ENCODE data around the gene SLC5A10.

The SLC5A10 gene

DNA sequence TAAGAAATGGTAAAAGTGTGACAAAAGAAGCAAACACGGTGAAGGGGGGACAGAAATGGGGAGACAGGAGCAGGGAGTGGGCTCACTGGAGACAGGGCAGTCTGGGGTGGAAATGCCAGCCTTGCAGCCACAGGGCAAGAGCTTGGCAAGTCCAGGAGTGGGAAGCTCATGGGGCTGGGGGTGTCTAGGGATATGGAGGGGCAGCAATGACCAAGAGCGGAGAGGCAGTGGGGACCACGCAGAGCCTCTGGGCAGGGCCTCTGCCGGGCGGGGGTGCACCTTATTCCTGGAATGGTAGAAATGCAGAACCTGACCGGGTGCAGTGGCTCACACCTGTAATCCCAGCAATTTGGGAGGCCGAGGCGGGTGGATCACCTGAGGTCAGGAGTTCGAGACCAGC lies 12.6 kb downstream of the SLC5A10 start:
- DNase-seq (ENCODE audit: low read depth in 2 of 2): no peak

DNA sequence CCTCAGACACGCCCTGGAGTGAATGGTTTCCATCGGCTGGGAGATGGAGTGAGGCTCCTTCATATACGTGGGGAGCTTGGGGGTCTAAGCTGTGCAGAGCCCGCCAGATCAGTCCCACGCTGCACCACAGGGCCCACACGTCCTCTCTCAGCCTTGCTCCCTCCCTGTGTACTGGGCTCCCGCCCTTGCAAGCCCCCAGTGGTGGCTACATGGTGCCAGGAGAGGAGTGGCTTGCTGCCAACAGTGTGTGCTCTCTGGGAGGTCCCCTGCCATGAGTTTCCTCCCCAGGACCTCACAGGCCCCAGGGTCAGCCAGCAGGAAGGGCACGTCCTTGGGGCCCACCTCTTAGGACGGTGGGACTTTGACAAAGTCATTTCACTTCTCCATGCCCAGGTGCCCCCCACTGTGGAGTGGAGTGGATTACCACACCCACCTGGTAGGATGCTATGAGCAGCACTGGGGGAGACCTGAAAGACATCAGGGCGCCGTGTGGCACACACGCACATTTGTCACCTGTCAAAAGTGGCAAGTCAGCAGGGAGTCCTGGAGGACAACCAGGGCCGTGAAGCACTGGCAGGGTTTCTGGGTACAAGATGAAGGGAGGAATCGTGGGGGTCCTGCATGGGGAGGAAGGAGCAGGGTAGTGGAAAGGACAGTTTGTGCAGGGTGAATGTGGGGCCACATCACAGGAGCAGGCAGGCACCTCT lies 13.7 kb downstream of the SLC5A10 start:
- no peak for DNase-seq (ENCODE audit: low read depth in 2 of 2)

DNA sequence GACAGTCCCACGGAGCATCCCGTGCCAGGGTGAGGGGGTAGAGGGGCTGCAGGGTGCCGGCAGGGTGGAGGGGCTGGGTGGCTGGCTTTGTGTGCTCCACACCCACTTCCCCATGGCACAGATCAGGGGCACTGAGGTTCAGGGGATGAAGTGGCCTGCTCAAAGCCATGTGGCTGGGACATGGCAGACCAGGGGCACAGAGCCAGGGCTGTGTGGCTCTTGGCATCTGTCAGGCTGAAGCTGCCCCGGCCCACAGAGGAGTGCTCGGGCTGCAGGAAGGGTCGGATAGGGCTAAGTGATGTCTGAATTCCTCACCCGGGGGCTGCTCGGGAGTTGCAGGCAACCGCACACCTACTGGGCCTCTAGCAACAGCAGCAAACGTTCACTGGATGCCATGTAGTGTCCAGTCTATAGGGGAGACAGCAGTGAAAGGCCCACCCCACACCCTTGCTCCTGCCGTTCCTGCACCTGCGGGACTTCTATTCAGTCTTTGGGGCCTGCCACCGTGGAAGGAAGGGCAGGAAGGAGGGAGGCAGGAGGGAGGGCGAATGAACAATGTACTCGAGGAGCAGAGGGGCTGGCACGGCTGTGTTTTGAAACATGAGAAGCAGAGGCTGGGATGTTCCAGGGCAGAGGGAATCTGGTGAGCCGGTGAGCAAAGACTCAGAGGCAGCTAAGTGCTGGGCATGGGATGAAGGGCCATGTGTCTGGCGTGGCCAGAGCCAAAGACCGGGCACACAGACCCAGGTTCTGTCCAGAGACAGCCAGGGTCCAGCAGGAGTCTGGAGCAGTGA lies 15.1 kb downstream of the SLC5A10 start:
- no peak for DNase-seq (ENCODE audit: low read depth in 2 of 2)

DNA sequence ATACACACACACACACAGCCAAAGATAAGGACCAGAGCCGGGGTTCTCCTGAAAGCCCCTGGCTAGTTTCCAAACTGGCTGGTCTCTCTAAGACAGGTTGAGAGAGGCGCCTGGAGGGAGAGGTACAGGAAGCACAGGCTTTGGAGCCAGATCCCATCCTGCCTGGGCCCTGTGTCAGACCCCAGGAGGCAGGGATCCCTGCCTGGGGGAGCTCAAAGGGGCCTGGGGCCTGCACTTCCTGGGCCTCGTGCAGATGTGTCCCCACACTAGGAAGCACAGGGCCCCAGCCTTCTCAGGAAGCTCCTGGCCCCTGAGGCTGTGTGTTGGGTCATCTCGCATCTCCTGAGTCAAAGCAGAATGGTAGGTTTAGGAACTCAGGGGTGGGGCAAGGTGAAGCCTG lies 16.0 kb downstream of the SLC5A10 start:
- no peak for DNase-seq (ENCODE audit: low read depth in 2 of 2)

DNA sequence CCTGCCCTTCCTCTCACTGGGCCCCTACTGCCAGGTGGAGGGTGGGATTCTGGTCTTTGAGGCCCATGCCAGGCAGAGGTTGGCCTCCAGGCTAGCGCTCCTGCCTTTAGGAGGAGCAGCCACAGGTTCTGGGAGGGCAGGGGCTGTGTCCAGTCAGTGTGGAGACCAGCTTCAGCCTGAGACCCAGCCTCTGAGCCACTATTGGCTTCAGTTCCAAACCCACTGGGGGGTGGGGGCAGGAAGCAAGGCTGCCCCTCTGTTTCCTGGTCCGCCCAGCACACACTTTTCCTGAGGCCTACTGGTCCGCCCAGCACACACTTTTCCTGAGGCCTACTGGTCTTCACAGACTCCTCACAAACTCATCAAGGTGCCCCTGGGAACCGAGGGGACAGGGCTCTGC lies 16.4 kb downstream of the SLC5A10 start:
- DNase-seq (ENCODE audit: low read depth in 2 of 2): no peak

DNA sequence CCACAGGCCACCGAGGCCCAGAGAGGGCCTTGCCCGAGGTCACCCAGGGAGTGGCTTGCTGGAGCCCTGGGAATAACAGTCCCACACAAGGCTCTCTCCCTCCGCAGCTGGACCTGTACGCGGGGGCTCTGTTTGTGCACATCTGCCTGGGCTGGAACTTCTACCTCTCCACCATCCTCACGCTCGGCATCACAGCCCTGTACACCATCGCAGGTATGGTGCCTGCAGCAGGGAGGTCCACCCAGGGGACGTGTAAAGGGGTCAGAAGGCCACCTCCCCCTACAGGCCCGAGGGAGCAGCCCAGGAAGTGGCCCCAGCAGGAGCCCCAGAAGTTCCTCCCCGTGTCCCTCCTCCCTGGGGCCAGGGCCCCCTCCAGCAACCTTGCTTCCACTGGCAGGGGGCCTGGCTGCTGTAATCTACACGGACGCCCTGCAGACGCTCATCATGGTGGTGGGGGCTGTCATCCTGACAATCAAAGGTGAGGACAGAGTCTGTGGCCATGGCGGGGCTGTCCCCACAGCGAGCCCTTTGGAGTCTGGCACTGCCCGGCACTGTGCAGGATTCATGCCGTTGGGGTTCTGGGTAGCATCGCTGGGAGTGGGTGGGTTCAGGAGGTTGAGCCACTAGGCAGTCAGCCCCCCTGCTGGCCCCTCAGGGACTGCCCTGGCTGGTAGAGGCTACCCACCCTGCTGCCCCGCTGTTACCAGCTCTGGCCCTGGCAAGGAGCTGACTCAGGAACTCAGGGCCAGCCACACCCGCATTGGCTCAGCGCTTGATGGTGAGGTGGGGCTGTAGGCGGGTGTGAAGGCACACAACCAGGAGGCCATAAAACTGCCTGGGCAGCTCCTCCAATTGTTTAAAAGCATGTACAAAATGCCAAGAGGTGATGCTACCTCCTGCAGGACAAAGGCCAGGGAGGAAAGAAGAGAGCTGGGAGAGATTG lies 17.3 kb downstream of the SLC5A10 start:
- DNase-seq (ENCODE audit: low read depth in 2 of 2): no peak

DNA sequence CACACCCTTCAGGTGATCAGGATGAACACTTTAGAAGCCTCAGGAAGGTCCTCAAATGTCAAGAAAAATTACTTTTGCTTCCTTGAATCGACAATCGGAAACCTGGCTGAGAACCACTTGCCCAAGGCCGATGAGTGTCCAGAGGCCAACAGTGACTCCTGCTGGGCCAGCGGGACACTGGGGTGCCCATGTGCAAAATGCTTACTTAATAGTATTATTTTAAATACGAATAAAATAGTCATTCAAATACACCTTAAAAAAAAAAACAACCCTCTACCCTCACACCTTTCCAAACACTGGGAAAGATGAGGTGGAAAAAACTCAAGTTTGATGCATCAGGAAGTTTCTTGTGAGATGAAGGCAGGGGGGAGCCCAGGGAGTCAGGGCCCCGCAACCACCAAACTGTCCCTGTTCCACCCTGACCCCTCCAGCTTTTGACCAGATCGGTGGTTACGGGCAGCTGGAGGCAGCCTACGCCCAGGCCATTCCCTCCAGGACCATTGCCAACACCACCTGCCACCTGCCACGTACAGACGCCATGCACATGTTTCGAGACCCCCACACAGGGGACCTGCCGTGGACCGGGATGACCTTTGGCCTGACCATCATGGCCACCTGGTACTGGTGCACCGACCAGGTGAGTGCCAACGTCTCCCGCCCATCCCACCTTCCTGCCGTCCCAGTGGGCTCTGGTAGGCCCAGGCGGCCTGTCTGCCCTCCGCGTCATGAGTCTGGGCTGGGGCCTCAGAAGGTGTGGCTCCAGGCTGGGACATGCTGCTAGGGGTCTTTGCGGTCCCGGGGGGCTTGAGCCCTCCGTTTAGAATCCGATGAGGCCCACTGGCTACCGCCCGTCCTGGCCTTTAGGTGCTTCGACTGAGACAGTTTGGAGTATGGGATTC lies 18.9 kb downstream of the SLC5A10 start:
- no peak for DNase-seq (ENCODE audit: low read depth in 2 of 2)

DNA sequence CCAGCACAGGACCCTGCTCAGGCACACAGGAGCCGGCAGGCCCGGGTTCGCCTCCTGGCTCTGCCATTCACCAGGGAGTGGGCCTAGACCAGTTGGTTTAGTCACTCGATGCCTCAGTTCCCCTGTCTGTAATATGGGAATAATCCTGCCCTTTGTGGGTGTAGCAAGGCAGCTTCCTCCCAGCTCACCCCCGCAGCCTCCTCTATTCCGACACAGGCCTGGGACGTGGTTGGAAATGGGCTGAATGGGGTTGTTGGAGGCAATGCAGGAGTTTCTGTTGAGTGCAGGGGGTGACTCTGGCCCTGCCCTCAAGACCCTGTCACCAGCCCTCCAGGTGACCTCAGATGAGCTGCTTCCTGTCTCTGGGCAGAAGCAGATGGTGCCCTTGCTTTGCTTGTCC lies 19.8 kb downstream of the SLC5A10 start:
- no peak for DNase-seq (ENCODE audit: low read depth in 2 of 2)

DNA sequence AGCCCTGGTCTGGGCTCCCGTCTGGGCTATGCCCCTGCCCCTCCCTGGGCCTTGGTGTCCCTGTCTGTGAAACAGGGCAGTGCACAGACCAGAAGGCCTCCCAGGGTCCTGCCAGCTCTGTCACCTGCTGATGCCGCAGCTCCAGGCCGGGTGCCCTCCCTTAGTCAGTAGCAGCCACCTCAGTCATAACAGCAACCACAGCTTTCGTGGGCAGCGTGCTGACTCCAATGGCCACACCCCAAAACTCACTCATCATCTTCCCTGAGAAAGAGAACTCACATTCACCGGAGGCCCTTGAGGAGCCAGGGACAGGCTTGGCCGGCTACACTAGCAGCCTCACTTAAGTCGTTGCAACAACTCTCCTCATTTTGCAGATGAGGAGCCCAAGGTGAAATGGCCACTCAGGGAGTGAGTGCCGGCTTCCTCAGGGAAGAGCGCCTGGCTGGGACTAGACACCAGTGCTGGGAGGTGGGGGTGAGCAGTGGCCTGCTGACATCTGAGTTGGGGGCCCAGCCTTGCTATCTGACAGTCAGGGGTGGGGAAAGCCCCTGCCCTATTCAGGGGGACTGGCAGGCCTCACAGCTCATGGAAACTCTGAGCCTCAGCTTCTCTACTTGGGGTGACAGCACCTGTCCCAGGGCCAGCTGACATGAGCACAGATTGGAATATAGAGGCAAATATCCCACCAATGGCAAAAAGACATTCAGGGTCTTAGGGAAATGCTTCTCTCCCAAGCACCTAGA lies 22.6 kb downstream of the SLC5A10 start:
- DNase-seq (ENCODE audit: low read depth in 2 of 2): no peak

DNA sequence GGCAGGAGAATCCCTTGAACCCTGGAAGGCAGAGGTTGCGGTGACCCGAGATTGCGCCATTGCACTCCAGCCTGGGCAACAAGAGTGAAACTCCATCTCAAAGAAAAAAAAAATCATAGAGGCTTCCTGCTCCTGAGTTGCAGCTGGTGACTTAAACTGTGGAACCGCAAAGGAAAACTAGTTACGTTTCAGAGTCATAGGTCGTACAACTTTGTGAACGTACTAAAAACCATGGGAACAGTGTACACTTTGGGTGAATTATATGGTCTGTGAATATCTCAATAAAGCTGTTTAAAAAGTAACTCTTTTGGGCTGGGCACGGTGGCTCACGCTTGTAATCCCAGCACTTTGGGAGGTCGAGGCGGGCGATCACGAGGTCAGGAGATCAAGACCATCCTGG lies 23.6 kb downstream of the SLC5A10 start:
- no peak for DNase-seq (ENCODE audit: low read depth in 2 of 2)

DNA sequence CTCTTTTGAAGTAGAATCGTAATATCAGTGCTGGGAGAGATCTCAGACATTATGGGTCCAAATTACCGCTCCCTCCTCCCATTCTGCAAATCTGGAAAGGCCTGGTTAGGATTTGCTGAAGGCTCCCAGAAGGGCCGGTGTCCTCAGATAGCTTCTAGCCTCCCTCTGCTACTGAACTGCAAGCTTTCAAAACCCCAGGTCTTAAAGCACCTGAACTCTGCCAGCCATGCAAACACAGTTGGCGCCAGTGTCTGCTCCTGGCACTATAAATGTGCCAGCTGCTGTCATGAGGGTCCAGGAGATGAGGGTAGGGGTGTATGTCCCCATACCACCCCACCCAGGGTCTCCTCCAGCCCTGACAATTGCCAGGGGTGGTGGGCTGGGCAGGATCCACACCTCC lies 24.2 kb downstream of the SLC5A10 start:
- DNase-seq (ENCODE audit: low read depth in 2 of 2): no peak

DNA sequence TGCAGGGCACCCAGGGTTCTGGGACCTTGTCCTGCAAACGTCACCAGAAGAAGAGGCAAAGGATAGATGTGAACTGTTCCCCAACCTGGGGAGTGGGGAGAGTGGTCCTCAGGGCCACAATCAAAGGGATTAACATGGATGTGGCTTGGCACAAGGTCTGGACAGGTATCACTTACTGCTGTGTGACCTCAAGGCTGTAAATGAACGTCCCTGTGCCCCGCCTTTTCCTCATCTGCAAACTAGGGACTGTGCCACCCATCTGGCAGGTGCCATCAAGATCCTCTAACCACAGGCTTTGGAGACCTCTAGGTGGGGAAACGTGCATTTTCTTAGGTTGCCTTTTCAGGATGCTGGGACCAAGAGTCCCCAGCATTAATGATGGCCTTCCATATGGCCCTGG lies 25.1 kb downstream of the SLC5A10 start:
- no peak for DNase-seq (ENCODE audit: low read depth in 2 of 2)

DNA sequence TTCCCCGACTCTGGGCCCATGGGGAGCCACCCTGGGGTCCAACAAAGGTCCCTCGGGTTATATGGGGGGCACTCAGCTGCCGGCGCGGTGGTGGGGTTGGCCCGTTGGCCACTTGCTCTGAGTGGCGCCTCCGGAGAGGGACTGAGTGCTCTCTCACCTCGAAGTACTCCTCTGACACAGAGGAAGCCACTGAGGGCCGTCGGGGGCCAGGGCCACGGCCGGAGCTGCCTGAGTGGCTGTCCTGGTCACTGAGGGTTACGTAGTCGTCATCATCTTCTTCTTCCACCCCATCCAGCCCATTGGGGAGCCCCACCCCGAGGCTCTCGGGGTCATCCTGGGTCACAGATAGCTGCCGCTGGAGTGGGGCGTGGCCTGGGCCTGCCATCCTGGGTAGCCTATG lies 25.7 kb downstream of the SLC5A10 start:
- no peak for DNase-seq (ENCODE audit: low read depth in 2 of 2)

DNA sequence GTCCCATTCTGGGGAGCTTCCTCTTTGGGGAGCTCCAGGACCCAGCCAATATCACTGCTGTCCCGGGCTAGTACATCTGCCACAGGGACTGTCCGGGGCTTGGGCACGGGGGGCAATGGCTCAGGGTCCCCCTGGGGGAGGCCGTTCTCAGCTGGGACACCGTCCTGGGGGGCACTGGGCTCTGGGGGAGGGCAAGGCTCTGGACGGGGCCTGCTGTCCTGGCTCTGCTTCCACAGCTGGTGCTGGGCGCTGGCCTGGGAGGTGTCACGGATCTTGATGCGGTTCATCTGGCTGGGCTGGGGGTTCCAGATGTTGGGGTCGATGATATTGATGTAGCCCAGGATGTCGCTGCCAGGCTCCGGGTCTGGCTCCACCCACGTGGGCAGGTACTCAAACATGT lies 26.1 kb downstream of the SLC5A10 start:
- no peak for DNase-seq (ENCODE audit: low read depth in 2 of 2)

DNA sequence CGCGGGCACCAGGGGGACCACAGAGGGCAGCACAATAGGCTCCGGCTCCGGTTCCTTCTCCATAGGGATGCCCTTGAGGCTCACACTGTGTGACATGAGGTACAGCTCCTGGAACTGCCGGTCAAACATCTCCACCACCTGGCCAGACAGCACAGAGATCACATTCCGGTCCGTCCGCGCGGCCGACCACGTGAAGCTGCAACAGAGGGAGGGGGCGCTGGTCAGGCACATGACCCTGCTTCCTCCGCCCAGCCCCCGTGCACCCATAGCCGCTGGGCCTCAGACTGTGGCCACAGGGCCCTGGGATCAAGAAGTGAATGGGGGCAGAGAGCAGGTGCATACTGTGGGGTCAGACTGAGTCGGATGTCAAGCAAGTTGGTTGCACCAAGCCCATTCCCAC lies 26.7 kb downstream of the SLC5A10 start:
- DNase-seq (ENCODE audit: low read depth in 2 of 2): no peak

DNA sequence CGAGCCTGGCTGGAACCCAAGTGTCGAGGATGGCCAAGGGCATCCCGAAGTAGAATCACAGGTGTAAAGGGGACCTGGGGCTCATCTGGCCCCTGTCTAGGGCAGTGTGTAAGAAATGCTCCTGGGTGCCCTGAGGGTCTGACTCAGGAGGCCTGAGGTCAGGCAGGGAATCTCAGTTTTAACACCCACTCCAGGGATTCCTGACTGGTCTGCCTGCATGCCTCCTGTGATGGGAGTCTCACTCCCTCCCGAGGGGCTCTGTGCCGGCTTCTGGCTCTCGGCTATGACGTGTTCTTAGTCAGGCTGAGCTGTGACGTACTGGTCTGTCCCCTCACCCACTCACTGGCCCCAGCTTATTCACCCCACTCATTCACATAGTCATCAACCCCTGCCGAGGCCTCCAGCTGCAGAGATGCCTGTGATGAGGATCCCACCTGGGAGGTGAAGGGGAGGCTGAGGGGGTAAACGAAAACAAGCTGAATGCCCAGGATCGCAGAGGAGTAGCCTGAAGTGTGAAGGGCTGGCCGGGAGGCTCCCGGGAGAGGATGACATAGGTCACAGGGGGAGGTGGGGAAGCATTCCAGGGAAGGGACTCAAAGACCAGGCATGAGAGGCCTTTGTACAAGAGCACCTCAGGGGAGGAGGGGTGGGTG lies 28.8 kb downstream of the SLC5A10 start:
- DNase-seq (ENCODE audit: low read depth in 2 of 2): no peak

DNA sequence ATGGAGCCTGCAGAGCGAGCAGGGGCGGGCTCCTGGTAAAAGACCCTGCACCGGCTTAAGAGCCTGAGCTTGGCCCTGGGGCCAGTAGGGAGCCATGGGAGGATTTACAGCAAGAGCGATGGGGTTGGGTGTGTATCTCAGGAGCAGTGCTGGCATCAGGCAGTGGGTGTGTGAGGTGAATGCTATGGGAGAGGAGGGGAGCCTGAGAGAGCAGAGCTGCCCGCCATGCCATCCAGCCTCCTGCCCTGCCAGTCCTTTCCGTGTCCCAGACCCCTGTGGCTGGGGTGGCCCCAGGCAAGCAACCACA lies 29.3 kb downstream of the SLC5A10 start:
- DNase-seq (ENCODE audit: low read depth in 2 of 2): no peak

DNA sequence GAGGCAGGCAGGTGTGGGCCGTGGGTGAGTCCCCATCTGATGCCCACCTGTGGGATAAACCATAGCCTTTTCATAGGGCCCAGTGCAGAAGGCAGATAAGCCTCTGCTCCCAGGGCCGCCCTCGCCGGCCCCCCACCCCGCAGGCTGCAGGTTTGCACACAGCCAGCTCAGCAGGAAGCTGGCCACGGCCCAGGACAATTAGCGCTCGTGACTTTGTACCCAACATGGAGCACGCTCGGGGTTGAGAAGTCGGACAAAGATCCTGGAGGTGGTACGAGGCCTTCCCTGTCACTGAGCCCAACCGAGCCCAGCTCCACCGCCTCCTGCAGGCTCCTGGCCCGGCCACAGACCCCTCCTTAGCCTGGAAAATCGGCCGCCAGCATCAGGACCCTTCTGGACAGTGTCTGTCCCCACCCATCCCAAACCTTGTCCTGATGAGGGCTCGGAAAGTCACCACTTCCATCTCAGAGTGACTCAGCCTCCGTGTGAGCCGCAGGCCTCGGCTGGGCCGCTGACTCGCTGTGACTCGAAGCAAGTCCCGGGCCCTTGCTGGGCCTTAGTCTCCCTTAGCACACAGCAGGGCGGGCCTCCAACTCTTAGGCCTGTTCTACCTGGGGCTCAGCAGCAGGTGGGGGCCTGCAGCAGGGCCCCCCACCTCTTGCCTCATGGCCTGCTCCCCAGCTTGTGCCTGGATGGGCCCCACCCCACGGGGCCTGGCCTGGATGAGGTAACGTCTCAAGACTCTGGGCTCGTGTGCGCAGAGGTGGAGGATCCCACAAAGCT lies 29.9 kb downstream of the SLC5A10 start:
- DNase-seq (ENCODE audit: low read depth in 2 of 2): no peak

DNA sequence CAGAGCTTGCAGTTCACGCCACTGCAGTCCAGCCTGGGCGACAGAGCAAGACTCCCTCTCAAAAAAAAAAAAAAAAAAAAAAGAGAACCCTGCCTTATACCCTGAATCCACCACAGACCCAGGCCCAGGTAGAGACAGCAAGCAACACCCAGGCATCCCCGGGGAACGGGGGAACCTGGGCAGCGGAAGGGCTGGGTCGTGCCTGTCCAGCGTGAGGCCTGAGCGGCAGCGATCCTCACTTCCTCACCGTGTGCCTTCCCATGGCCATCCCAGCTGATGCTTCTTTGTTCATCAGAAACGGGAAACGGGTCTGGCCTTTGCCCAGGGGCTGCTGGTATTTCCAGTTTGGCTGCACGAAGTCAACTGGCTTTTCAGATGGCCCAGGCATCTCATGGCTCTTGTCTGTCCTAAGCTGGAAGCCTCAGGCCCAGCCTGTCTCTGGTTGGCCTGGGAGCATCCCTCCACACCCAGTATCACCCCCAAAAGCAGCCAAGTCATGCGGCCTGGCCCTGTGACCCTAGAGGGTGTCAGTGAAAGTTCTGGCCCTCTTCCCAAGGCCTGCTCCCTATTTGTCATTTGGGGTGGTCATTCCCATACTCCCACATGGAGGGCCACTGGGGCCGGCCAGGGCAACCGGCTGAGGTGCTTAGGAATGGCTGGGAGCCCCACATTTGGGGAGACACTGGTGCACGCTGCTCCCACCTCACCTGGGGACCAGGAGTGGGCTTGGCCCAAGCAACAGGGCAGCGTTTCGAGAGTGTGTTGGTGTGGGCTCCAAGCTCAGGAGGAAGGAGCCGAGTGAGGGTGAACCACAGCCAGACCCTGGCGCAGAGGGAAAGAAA lies 32.5 kb downstream of the SLC5A10 start:
- DNase-seq (ENCODE audit: low read depth in 2 of 2): no peak
